Activated B cell treated with CpG ODN at 0.5 μM for 24 hours (primary cell): ENCODE data around the gene SEMA3B. TPM values are rescaled to one million over a fixed set of nuclear protein-coding genes. Genes with fewer than 3 reads are reported as not detected.
"Not testable (repeated sequence)": the region's sequence is repeated elsewhere in the genome, so short reads cannot be mapped to it uniquely, and the experiment has no call there.

Source experiments
- ATAC-seq: fragments of 200-7000 bp; cut with Tn5 transposase; one replicate; pipeline ENCODE4 v1.10.0; 2021; ENCODE audit warnings: low read depth, mild to moderate bottlenecking, moderate library complexity
- CTCF ChIA-PET: fragments of 350-600 bp; sonication (Branson Sonifier 250); formaldehyde crosslinking; loops from one replicate; lab custom pipeline; 2021; ENCODE audit warnings: antibody characterized with exemption; lab: Charles Lee
- POLR2A ChIA-PET: fragments of 350-600 bp; sonication (Branson Sonifier 250); formaldehyde crosslinking; loops from one replicate; lab custom pipeline; 2021; ENCODE audit warnings: antibody characterized with exemption; lab: Charles Lee
- DNase-seq: peaks from one replicate; pipeline ENCODE4 v3.0.0; 2022
- H3K27ac Mint-ChIP-seq: one replicate; pipeline ENCODE4 v1.8.0; 2020; ENCODE audit warnings: mixed read lengths
- H3K27me3 Mint-ChIP-seq: one replicate; pipeline ENCODE4 v1.8.0; 2021; ENCODE audit warnings: mixed read lengths
- H3K36me3 Mint-ChIP-seq: one replicate; pipeline ENCODE4 v1.8.0; 2021; ENCODE audit warnings: low read depth, mixed read lengths
- H3K4me1 Mint-ChIP-seq: one replicate; pipeline ENCODE4 v1.8.0; 2021; ENCODE audit warnings: mixed read lengths
- H3K4me3 Mint-ChIP-seq: one replicate; pipeline ENCODE4 v1.8.0; 2020; ENCODE audit warnings: mild to moderate bottlenecking, mixed read lengths
- H3K9me3 Mint-ChIP-seq: one replicate; pipeline ENCODE4 v1.8.0; 2020; ENCODE audit warnings: mixed read lengths
- CTCF ChIP-seq: fragments of 200-600 bp; IDR thresholded peaks from one replicate; pipeline ENCODE4 v1.8.0; 2022; ENCODE audit warnings: antibody characterized with exemption, mild to moderate bottlenecking
- intact Hi-C: fragments of 100-400 bp; cut with micrococcal nuclease; formaldehyde crosslinking; loops from one replicate; pipeline ENCODE4 v1.15.1; 2024
- total RNA-seq: library from RNA; stranded (reverse); gene quantifications from 2 replicates; pipeline ENCODE4 v1.2.3, GENCODE V29; 2022

The SEMA3B gene
- total RNA-seq, 1 donor from 2014 or later = not detected

DNA sequence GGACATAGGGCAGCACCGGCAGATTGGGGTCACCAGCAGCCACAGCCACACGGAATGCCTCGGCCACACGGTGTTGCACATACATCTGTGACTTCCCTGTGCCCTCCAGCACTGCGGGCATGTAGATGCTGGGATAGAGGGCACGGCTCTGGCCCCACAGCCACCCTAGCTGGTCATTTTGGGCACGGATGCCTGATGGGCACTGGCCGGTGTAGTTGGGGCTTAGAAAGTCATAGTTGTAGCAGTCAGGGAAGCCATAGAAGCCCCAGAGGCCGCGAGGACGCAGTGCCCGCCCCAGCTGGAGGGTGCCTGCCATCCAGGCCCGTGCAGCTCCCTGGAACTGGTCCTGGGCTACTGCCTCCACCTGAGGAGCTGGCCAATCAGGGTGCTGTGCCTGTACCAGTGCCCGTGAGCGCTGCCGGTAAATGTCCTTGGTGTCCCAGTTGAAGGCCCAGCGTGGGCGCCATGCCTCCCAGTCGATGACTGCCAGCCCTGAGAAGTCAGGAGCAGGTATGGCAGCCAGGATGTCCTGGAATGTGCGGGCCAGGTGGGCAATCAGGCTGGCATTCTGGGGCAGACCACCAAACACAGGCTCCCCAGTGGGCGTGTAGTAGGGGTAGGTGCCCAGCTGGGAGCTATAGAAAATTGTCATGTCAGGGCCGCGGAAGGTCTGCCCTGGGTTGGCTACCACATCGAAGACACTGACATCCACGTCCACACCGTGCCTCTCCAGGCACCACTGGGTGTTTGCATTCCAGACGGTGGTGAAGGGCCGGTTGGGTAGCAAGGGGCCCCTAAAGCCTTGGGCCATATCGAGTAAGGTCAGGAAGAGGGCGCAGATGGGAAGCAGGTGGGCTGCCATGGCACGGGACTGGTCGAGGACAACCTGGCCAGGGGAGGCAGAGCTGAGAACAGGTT lies 33.4 kb downstream of the SEMA3B start:
- Mint-ChIP-seq H3K36me3 (peaks cover 4% of the 10 kb centered on the region), H3K27me3 (no peaks in the 10 kb centered on the region), H3K4me3 (no peak overlapping the region), H3K4me1 (peaks cover 31% of the 10 kb centered on the region), H3K27ac (no peak overlapping the region), H3K9me3 (no peaks in the 10 kb centered on the region)
- DNase-seq (no peak), ATAC-seq (no peak)
- ChIA-PET CTCF (no interaction called here), POLR2A (no interaction called here)
- TF ChIP-seq CTCF = no peak
- intact Hi-C loops = no loop called here

DNA sequence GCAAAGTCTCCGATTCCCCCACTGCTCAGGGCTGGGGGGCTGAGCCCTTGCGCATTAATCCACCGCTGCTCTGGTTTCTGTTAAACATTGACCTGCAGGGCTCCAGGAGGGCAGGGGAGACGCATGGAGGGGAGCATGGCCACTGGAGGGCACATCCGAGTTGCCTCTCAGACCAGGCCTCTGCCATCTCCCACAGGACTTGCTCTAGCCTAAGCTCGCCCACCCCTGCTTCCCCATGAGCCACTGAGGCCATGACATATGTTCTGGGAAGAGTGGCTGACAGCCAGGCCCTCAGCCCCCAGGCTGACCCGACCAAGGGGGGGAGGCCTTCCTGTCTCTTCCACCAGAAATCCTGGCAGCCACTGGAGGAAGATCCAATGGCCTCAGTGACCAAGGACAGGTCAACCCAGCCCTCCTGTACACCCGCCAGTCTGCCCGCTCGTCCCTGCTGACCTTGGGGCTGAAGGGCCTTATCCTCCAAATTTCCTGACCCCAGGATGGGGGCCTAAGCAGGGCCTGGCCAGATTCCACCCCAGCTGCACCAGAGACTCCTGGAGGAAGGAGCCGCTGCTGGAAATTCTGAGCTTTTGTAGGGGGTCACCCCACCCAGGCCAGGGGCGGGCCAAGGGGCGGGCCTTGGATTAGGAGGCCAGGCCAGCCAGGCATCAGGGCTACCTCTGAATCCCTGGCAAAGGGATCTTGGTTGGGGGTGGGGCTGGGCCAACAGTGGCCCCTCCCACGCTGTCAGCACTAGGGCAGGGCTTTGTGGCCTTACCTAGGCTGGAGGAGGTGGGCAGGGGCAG lies 34.3 kb downstream of the SEMA3B start, which contains the start of gene HYAL1:
HYAL1 (minus strand) TSS at position 562 of the 803 bp plus-strand sequence. CDS start 618 bp downstream, outside the sequence.
- H3K4me1 Mint-ChIP-seq = peaks cover 25% of the 10 kb centered on the region
- no peak within 1 kb of the TSS for H3K27ac Mint-ChIP-seq
- intact Hi-C loops = no loop called here
- ChIA-PET CTCF (no interaction called here), POLR2A (no interaction called here)
- DNase-seq (no peak), ATAC-seq (no peak)
- TF ChIP-seq CTCF = no peak
- H3K27me3 Mint-ChIP-seq = no peaks in the 10 kb centered on the region
- no peaks in the 10 kb centered on the region for H3K9me3 Mint-ChIP-seq
- H3K4me3 Mint-ChIP-seq = no peak within 1 kb of the TSS
- H3K36me3 Mint-ChIP-seq = peaks cover 4% of the 10 kb centered on the region

GRCh38 chr3:50304601-50305000 lies 35.7 kb downstream of the SEMA3B start:
- peaks cover 14% of the 10 kb centered on the region for H3K4me1 Mint-ChIP-seq
- ATAC-seq = no peak
- H3K4me3 Mint-ChIP-seq = no peak overlapping the region
- no peak overlapping the region for H3K27ac Mint-ChIP-seq
- ChIA-PET CTCF (no interaction called here), POLR2A (no interaction called here)
- no peak for TF ChIP-seq CTCF
- no peaks in the 10 kb centered on the region for H3K36me3 Mint-ChIP-seq
- intact Hi-C loops = no loop called here
- DNase-seq = no peak
- H3K27me3 Mint-ChIP-seq = no peaks in the 10 kb centered on the region
- no peaks in the 10 kb centered on the region for H3K9me3 Mint-ChIP-seq

- H3K4me3 Mint-ChIP-seq, CTCF ChIA-PET, H3K9me3 Mint-ChIP-seq, H3K27me3 Mint-ChIP-seq, H3K27ac Mint-ChIP-seq, POLR2A ChIA-PET, H3K36me3 Mint-ChIP-seq, ATAC-seq, DNase-seq, intact Hi-C loops: not testable (repeated sequence)
- H3K4me1 Mint-ChIP-seq = peaks cover 11% of the 10 kb centered on the region
These were observed 43.1 kb downstream of the SEMA3B start for GRCh38 chr3:50312041-50312440.

GRCh38 chr3:50314342-50314741 lies 45.4 kb downstream of the SEMA3B start:
- POLR2A ChIA-PET = interaction anchor here (0.9 kb wide), 1 partner anchor 8 kb away, joined by 3 read pairs; no protein-coding TSS in a partner anchor
- no peak for TF ChIP-seq CTCF
- Mint-ChIP-seq H3K27me3 (no peaks in the 10 kb centered on the region), H3K27ac (peak overlapping the region; percentile 11), H3K36me3 (no peaks in the 10 kb centered on the region), H3K4me3 (no peak overlapping the region), H3K9me3 (no peaks in the 10 kb centered on the region), H3K4me1 (peaks cover 23% of the 10 kb centered on the region)
- intact Hi-C loops = no loop called here
- DNase-seq (no peak), ATAC-seq (no peak)
- CTCF ChIA-PET = interaction anchor here (1.1 kb wide), 1 partner anchor 15 kb away, joined by 3 read pairs; the partner anchor contains the start of genes HYAL3 and NAA80
